K562 (cell line): ENCODE results near the gene CCDC116. TPM values are rescaled to one million over a fixed set of nuclear protein-coding genes. Genes with fewer than 3 reads are reported as not detected.

Source experiments
- BHLHE40 ChIP-seq: IDR thresholded peaks from 2 replicates; pipeline ENCODE4 v1.6.1; 2011; ENCODE audit warnings: low read length, improper control_type of control experiment
- DIDO1 ChIP-seq: fragments of 450-650 bp; IDR thresholded peaks from 2 replicates; pipeline ENCODE4 v1.6.1; 2016; ENCODE audit warnings: low read depth, missing biosample characterization, missing genetic modification characterization
- EP400 ChIP-seq: fragments of 450-650 bp; IDR thresholded peaks from 2 replicates; pipeline ENCODE4 v1.6.1; 2017; ENCODE audit warnings: antibody characterized with exemption, mild to moderate bottlenecking, moderate library complexity
- NBN ChIP-seq: fragments of 450-650 bp; IDR thresholded peaks from 2 replicates; pipeline ENCODE4 v1.6.1; 2016; ENCODE audit warnings: low read depth, mild to moderate bottlenecking
- NCOA4 ChIP-seq: fragments of 450-650 bp; IDR thresholded peaks from 2 replicates; pipeline ENCODE4 v1.6.1; 2018; ENCODE audit warnings: mild to moderate bottlenecking; ENCODE audit not compliant: partially characterized antibody
- NFRKB ChIP-seq: fragments of 450-650 bp; IDR thresholded peaks from 2 replicates; pipeline ENCODE4 v1.6.1; 2016; ENCODE audit warnings: low read depth
- PHB ChIP-seq: fragments of 250-450 bp; sonication (Bioruptor Pico); IDR thresholded peaks from 2 replicates; pipeline ENCODE4 v1.5.0; 2021
- POU5F1 ChIP-seq: fragments of 150-350 bp; IDR thresholded peaks from 2 replicates; pipeline ENCODE4 v1.6.1; 2014; ENCODE audit warnings: borderline replicate concordance, low read length, low read depth, mild to moderate bottlenecking; ENCODE audit not compliant: partially characterized antibody
- SMARCB1 ChIP-seq: IDR thresholded peaks from 2 replicates; pipeline ENCODE4 v1.6.1; 2011; ENCODE audit warnings: improper control_type of control experiment, low read depth; ENCODE audit not compliant: insufficient read length
- SREBF1 ChIP-seq: fragments of 150-350 bp; IDR thresholded peaks from 2 replicates; pipeline ENCODE4 v1.6.1; 2014; ENCODE audit warnings: antibody characterized with exemption, low read depth, low read length, borderline replicate concordance
- SREBF2 ChIP-seq: sonication (generic); formaldehyde crosslinking; IDR thresholded peaks from 2 replicates; pipeline ENCODE4 v1.4.0; 2020; ENCODE audit warnings: mild to moderate bottlenecking, missing genetic modification reagents
- STAT5B ChIP-seq: fragments of 250-450 bp; sonication (Bioruptor Pico); IDR thresholded peaks from 2 replicates; pipeline ENCODE4 v1.8.0; 2021; ENCODE audit warnings: mild to moderate bottlenecking, inconsistent platforms
- TBL1XR1 ChIP-seq, 2 experiments: IDR thresholded peaks; 2 replicates each; pipeline ENCODE4 v1.6.1; 2012; ENCODE audit warnings: improper control_type of control experiment in 2 of 2, low read length in 2 of 2, mild to moderate bottlenecking in 1 of 2
- TFAM ChIP-seq: fragments of 250-450 bp; sonication (Bioruptor Pico); conservative IDR thresholded peaks from 2 replicates; pipeline ENCODE4 v1.5.0; 2021; ENCODE audit warnings: mild to moderate bottlenecking, moderate library complexity
- YBX1 ChIP-seq: fragments of 450-650 bp; IDR thresholded peaks from 2 replicates; pipeline ENCODE4 v1.7.1; 2016; ENCODE audit warnings: mild to moderate bottlenecking
- ZKSCAN1 ChIP-seq: fragments of 150-350 bp; IDR thresholded peaks from 2 replicates; pipeline ENCODE4 v1.6.1; 2016; ENCODE audit warnings: low read depth, low read length
- polyA plus RNA-seq, 8 experiments: library from polyadenylated mRNA; depleted of rRNA in 4 of 8; stranded (reverse) in 5 of 8; unstranded in 3 of 8; fragments of >200 nt; fragmentation: Nextera tagmentation in 2 of 8; fragmentation: Illumina TruSeq in 1 of 8; extraction: Ambion mirVana in 2 of 8; extraction: Trizol in 1 of 8; gene quantifications; 2 replicates each; pipeline versions ENCODE4 v1.2.1 to v1.2.3, GENCODE V29; 2011 to 2014; ENCODE audit warnings: inconsistent platforms in 1 of 8, missing spikeins in 1 of 8
- total RNA-seq, 7 experiments: library from RNA; depleted of rRNA in 6 of 7; stranded (reverse); fragments of >200 nt in 6 of 7; fragmentation: Illumina TruSeq in 2 of 7; extraction: Trizol in 2 of 7; gene quantifications; 2 replicates each; pipeline versions ENCODE4 v1.2.1 to v1.2.3, GENCODE V29; 2011 to 2021; ENCODE audit warnings: low replicate concordance in 1 of 7
- TF ChIP-seq, protein P1 (sequence below): fragments of 250-450 bp; sonication (Bioruptor Pico); IDR thresholded peaks from 2 replicates; pipeline ENCODE4 v1.5.0; 2020; ENCODE audit warnings: mild to moderate bottlenecking, borderline replicate concordance
- TF ChIP-seq, protein P2 (sequence below): fragments of 250-450 bp; sonication (Bioruptor Pico); IDR thresholded peaks from 2 replicates; pipeline ENCODE4 v1.8.0; 2022; ENCODE audit warnings: moderate library complexity, mild to moderate bottlenecking, inconsistent platforms
- TF ChIP-seq, protein P3 (sequence below): fragments of 150-350 bp; conservative IDR thresholded peaks from 2 replicates; pipeline ENCODE4 v1.6.1; 2014; ENCODE audit warnings: low read length
- TF ChIP-seq, protein P4 (sequence below): IDR thresholded peaks from 2 replicates; pipeline ENCODE4 v1.6.1; 2016; ENCODE audit warnings: missing genetic modification characterization, missing compliant biosample characterization
- TF ChIP-seq, protein P5 (sequence below): fragments of 250-450 bp; sonication (Bioruptor Pico); IDR thresholded peaks from 2 replicates; pipeline ENCODE4 v1.4.0; 2020; ENCODE audit warnings: mild to moderate bottlenecking, moderate library complexity

CCDC116 gene
- total and polyA plus RNA-seq, 9 of the 15 experiments (the other 6 are each of a cell fraction or from before 2014, with no cell fraction given), result 1.6 to 11.3 (median 4.7) TPM

DNA sequence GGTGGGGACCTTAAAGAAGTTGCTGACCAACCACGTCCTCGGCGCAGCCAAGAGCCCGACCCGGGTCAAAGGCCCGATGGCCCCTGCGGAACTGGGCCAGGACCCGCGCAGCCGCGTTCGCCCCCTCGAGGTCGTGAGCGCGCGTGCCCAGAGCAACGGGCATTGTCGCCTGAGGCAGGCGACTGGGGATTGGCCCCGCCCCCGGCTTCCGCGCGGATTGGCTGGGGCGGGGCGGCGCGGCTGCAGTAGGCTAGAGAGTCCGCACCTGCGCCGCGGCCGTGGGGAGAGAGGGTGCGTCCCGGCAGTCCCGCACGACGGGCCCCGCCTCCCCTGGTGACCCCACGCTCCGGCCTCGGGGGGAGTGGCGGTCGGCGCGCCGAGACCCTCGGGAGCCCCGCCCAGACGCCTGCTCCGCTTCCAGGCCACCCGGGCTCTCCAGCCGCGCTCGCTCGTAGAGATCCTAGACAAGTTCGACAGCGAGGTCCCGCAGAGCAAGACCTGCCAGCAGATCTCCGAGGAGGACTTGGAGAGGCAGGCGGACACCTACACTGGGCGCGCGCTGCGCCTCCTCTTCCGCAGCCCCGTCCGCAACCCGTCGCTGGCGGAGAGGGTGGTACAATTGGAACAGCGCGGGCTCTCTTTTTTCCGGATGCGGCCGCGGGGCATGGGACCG, 24.9 kb downstream of the CCDC116 start (continued):
- TF ChIP-seq, protein P1, sequence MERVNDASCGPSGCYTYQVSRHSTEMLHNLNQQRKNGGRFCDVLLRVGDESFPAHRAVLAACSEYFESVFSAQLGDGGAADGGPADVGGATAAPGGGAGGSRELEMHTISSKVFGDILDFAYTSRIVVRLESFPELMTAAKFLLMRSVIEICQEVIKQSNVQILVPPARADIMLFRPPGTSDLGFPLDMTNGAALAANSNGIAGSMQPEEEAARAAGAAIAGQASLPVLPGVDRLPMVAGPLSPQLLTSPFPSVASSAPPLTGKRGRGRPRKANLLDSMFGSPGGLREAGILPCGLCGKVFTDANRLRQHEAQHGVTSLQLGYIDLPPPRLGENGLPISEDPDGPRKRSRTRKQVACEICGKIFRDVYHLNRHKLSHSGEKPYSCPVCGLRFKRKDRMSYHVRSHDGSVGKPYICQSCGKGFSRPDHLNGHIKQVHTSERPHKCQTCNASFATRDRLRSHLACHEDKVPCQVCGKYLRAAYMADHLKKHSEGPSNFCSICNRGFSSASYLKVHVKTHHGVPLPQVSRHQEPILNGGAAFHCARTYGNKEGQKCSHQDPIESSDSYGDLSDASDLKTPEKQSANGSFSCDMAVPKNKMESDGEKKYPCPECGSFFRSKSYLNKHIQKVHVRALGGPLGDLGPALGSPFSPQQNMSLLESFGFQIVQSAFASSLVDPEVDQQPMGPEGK, result no peak
- TF ChIP-seq SREBF1 (0 out of 2 replicates have a peak, but pooled peaks have one; percentile 62), STAT5B (CRISPR knock-in tag) (no peak), NCOA4 (no peak), PHB (CRISPR knock-in tag) (no peak), EP400 (no peak), BHLHE40 (peak; percentile 97), TBL1XR1 (IDR thresholded peaks at IDR 0.05; ENCODE audit: low read length in 2 of 2) (peak; percentile 52 to 96; a peak in 3 of 4 replicates), ZKSCAN1 (peak; percentile 70), SMARCB1 (no peak), NBN (no peak), YBX1 (no peak), TFAM (CRISPR knock-in tag) (no peak), NFRKB (no peak), DIDO1 (tag) (no peak), SREBF2 (CRISPR knock-in tag) (no peak), POU5F1 (peak; percentile 70)
- TF ChIP-seq, protein P2, sequence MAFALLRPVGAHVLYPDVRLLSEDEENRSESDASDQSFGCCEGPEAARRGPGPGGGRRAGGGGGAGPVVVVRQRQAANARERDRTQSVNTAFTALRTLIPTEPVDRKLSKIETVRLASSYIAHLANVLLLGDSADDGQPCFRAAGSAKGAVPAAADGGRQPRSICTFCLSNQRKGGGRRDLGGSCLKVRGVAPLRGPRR (CRISPR knock-in tag), result no peak
- TF ChIP-seq, protein P3, sequence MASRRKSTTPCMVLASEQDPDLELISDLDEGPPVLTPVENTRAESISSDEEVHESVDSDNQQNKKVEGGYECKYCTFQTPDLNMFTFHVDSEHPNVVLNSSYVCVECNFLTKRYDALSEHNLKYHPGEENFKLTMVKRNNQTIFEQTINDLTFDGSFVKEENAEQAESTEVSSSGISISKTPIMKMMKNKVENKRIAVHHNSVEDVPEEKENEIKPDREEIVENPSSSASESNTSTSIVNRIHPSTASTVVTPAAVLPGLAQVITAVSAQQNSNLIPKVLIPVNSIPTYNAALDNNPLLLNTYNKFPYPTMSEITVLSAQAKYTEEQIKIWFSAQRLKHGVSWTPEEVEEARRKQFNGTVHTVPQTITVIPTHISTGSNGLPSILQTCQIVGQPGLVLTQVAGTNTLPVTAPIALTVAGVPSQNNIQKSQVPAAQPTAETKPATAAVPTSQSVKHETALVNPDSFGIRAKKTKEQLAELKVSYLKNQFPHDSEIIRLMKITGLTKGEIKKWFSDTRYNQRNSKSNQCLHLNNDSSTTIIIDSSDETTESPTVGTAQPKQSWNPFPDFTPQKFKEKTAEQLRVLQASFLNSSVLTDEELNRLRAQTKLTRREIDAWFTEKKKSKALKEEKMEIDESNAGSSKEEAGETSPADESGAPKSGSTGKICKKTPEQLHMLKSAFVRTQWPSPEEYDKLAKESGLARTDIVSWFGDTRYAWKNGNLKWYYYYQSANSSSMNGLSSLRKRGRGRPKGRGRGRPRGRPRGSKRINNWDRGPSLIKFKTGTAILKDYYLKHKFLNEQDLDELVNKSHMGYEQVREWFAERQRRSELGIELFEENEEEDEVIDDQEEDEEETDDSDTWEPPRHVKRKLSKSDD, result peak; percentile 91
- TF ChIP-seq, protein P4, sequence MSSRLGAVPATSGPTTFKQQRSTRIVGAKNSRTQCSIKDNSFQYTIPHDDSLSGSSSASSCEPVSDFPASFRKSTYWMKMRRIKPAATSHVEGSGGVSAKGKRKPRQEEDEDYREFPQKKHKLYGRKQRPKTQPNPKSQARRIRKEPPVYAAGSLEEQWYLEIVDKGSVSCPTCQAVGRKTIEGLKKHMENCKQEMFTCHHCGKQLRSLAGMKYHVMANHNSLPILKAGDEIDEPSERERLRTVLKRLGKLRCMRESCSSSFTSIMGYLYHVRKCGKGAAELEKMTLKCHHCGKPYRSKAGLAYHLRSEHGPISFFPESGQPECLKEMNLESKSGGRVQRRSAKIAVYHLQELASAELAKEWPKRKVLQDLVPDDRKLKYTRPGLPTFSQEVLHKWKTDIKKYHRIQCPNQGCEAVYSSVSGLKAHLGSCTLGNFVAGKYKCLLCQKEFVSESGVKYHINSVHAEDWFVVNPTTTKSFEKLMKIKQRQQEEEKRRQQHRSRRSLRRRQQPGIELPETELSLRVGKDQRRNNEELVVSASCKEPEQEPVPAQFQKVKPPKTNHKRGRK (tag), result no peak; the same call in 1 of the 2 replicates
- TF ChIP-seq, protein P5, sequence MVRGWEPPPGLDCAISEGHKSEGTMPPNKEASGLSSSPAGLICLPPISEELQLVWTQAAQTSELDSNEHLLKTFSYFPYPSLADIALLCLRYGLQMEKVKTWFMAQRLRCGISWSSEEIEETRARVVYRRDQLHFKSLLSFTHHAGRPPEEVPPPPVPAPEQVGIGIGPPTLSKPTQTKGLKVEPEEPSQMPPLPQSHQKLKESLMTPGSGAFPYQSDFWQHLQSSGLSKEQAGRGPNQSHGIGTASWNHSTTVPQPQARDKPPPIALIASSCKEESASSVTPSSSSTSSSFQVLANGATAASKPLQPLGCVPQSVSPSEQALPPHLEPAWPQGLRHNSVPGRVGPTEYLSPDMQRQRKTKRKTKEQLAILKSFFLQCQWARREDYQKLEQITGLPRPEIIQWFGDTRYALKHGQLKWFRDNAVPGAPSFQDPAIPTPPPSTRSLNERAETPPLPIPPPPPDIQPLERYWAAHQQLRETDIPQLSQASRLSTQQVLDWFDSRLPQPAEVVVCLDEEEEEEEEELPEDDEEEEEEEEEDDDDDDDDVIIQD, result no peak
